Glutamatergic neuron (in vitro differentiated cells): ENCODE data around the gene PRR33. TPM values are rescaled to one million over a fixed set of nuclear protein-coding genes. Genes with fewer than 3 reads are reported as not detected.

Source experiments
- DNase-seq: peaks from one replicate; pipeline ENCODE4 v3.0.0; 2022
- H3K27ac Mint-ChIP-seq: one replicate; pipeline ENCODE4 v1.8.0; 2020; ENCODE audit warnings: mild to moderate bottlenecking, mixed read lengths, inconsistent platforms; ENCODE audit not compliant: unreplicated experiment
- H3K27me3 Mint-ChIP-seq: one replicate; pipeline ENCODE4 v1.8.0; 2020; ENCODE audit warnings: mild to moderate bottlenecking, moderate library complexity, mixed read lengths, inconsistent platforms; ENCODE audit not compliant: unreplicated experiment
- H3K36me3 Mint-ChIP-seq: one replicate; pipeline ENCODE4 v1.8.0; 2020; ENCODE audit warnings: mild to moderate bottlenecking, mixed read lengths, inconsistent platforms; ENCODE audit not compliant: unreplicated experiment
- H3K4me1 Mint-ChIP-seq: one replicate; pipeline ENCODE4 v1.8.0; 2020; ENCODE audit warnings: mild to moderate bottlenecking, low read depth, mixed read lengths, inconsistent platforms; ENCODE audit not compliant: unreplicated experiment
- H3K4me3 Mint-ChIP-seq: one replicate; pipeline ENCODE4 v1.8.0; 2020; ENCODE audit warnings: mild to moderate bottlenecking, mixed read lengths, inconsistent platforms; ENCODE audit not compliant: unreplicated experiment
- H3K9me3 Mint-ChIP-seq: one replicate; pipeline ENCODE4 v1.8.0; 2020; ENCODE audit warnings: mild to moderate bottlenecking, moderate library complexity, mixed read lengths, inconsistent platforms; ENCODE audit not compliant: unreplicated experiment
- CTCF ChIP-seq: fragments of 200-600 bp; sonication (generic); IDR thresholded peaks from one replicate; pipeline ENCODE4 v1.5.0; 2021; ENCODE audit not compliant: partially characterized antibody, unreplicated experiment
- total RNA-seq: library from RNA; stranded (reverse); fragmentation: NEBNext Ultra II Directional; extraction: Animal tissue kit (Norgen Biotek cat#: 25700); gene quantifications from one replicate; pipeline ENCODE4 v1.2.1, GENCODE V29; 2021; ENCODE audit not compliant: unreplicated experiment

The PRR33 gene
- total RNA-seq, 1 donor from 2014 or later = not detected

GRCh38 chr11:1861435-1862411 is 30.0 kb downstream of the PRR33 start:
- Mint-ChIP-seq H3K27ac (no peak overlapping the region), H3K9me3 (peaks cover 2% of the 10 kb centered on the region), H3K4me1 (peaks cover 3% of the 10 kb centered on the region), H3K4me3 (no peak overlapping the region), H3K27me3 (no peaks in the 10 kb centered on the region), H3K36me3 (no peaks in the 10 kb centered on the region)
- TF ChIP-seq CTCF = no peak
- no peak for DNase-seq

- Mint-ChIP-seq H3K4me1 (peaks cover 3% of the 10 kb centered on the region), H3K27ac (no peak overlapping the region), H3K4me3 (no peak overlapping the region), H3K9me3 (peaks cover 2% of the 10 kb centered on the region), H3K36me3 (no peaks in the 10 kb centered on the region), H3K27me3 (no peaks in the 10 kb centered on the region)
- no peak for TF ChIP-seq CTCF
- no peak for DNase-seq
These were observed 31.6 kb downstream of the PRR33 start for GRCh38 chr11:1860108-1860507.

- no peak for TF ChIP-seq CTCF
- Mint-ChIP-seq H3K4me3 (no peak overlapping the region), H3K9me3 (peaks cover 2% of the 10 kb centered on the region), H3K4me1 (peaks cover 3% of the 10 kb centered on the region), H3K36me3 (no peaks in the 10 kb centered on the region), H3K27ac (no peak overlapping the region), H3K27me3 (no peaks in the 10 kb centered on the region)
- DNase-seq = no peak
These were observed 32.7 kb downstream of the PRR33 start for GRCh38 chr11:1859004-1859403.

GRCh38 chr11:1858576-1858975 is 33.1 kb downstream of the PRR33 start:
- Mint-ChIP-seq H3K4me3 (no peak overlapping the region), H3K36me3 (no peaks in the 10 kb centered on the region), H3K27me3 (no peaks in the 10 kb centered on the region), H3K9me3 (peaks cover 2% of the 10 kb centered on the region), H3K27ac (no peak overlapping the region), H3K4me1 (peaks cover 3% of the 10 kb centered on the region)
- DNase-seq = no peak
- TF ChIP-seq CTCF = no peak

- H3K4me1 Mint-ChIP-seq = peaks cover 3% of the 10 kb centered on the region
- H3K9me3 Mint-ChIP-seq = peaks cover 2% of the 10 kb centered on the region
- H3K4me3 Mint-ChIP-seq = no peak overlapping the region
- no peak for DNase-seq
- H3K27me3 Mint-ChIP-seq = peaks cover 2% of the 10 kb centered on the region
- no peak overlapping the region for H3K27ac Mint-ChIP-seq
- TF ChIP-seq CTCF = no peak
- no peaks in the 10 kb centered on the region for H3K36me3 Mint-ChIP-seq
These were observed 33.5 kb downstream of the PRR33 start for GRCh38 chr11:1858154-1858553.
